Measurements from ENCODE around the gene UGCG.
"Not testable (repeated sequence)": the region's sequence is repeated elsewhere in the genome, so short reads cannot be mapped to it uniquely, and the experiment has no call there.

UGCG gene

GRCh38 chr9:111957856-111958631 is 61.4 kb downstream of the UGCG start:
- no peak for DNase-seq (ENCODE audit: extremely low read depth, insufficient read length)
- TF ChIP-seq CTCF (IDR thresholded peaks at IDR 0.05; ENCODE audit: insufficient read depth, low read length, poor library complexity, severe bottlenecking) = no peak
- H3K4me3 ChIP-seq (replicated peaks; ENCODE audit: low read depth, low read length) = no peak overlapping the region
- H3K36me3 ChIP-seq (ENCODE audit: control insufficient read depth, insufficient read depth, low read length) = no peaks in the 10 kb centered on the region
- no peaks in the 10 kb centered on the region for H3K27me3 ChIP-seq (replicated peaks; ENCODE audit: control insufficient read depth, insufficient read depth, low read length)

GRCh38 chr9:111959468-111960359 is 63.1 kb downstream of the UGCG start:
- DNase-seq (ENCODE audit: extremely low read depth, insufficient read length) = no peak
- Histone ChIP-seq H3K27me3 (replicated peaks; ENCODE audit: control insufficient read depth, insufficient read depth, low read length) (no peaks in the 10 kb centered on the region), H3K4me3 (replicated peaks; ENCODE audit: low read depth, low read length) (no peak overlapping the region), H3K36me3 (ENCODE audit: control insufficient read depth, insufficient read depth, low read length) (no peaks in the 10 kb centered on the region)
- TF ChIP-seq CTCF (IDR thresholded peaks at IDR 0.05; ENCODE audit: insufficient read depth, low read length, poor library complexity, severe bottlenecking) = no peak

GRCh38 chr9:111960485-111960884 is 63.9 kb downstream of the UGCG start:
- H3K27me3 ChIP-seq (replicated peaks; ENCODE audit: control insufficient read depth, insufficient read depth, low read length); H3K4me3 ChIP-seq (replicated peaks; ENCODE audit: low read depth, low read length); DNase-seq (ENCODE audit: extremely low read depth, insufficient read length); H3K36me3 ChIP-seq (ENCODE audit: control insufficient read depth, insufficient read depth, low read length): not testable (repeated sequence)

- Histone ChIP-seq H3K4me3 (replicated peaks; ENCODE audit: low read depth, low read length) (no peak overlapping the region), H3K36me3 (ENCODE audit: control insufficient read depth, insufficient read depth, low read length) (no peaks in the 10 kb centered on the region), H3K27me3 (replicated peaks; ENCODE audit: control insufficient read depth, insufficient read depth, low read length) (no peaks in the 10 kb centered on the region)
- no peak for DNase-seq (ENCODE audit: extremely low read depth, insufficient read length)
- no peak for TF ChIP-seq CTCF (IDR thresholded peaks at IDR 0.05; ENCODE audit: insufficient read depth, low read length, poor library complexity, severe bottlenecking)
These were observed 64.4 kb downstream of the UGCG start for GRCh38 chr9:111961009-111961408.

- no peaks in the 10 kb centered on the region for H3K27me3 ChIP-seq (replicated peaks; ENCODE audit: control insufficient read depth, insufficient read depth, low read length)
- H3K4me3 ChIP-seq (replicated peaks; ENCODE audit: low read depth, low read length) = no peak overlapping the region
- no peak for DNase-seq (ENCODE audit: extremely low read depth, insufficient read length)
- H3K36me3 ChIP-seq (ENCODE audit: control insufficient read depth, insufficient read depth, low read length) = no peaks in the 10 kb centered on the region
- no peak for TF ChIP-seq CTCF (IDR thresholded peaks at IDR 0.05; ENCODE audit: insufficient read depth, low read length, poor library complexity, severe bottlenecking)
These were observed 65.0 kb downstream of the UGCG start for GRCh38 chr9:111961575-111961974.

GRCh38 chr9:111962021-111962420 is 65.4 kb downstream of the UGCG start:
- no peak for TF ChIP-seq CTCF (IDR thresholded peaks at IDR 0.05; ENCODE audit: insufficient read depth, low read length, poor library complexity, severe bottlenecking)
- no peak for DNase-seq (ENCODE audit: extremely low read depth, insufficient read length)
- H3K36me3 ChIP-seq (ENCODE audit: control insufficient read depth, insufficient read depth, low read length) = no peaks in the 10 kb centered on the region
- H3K4me3 ChIP-seq (replicated peaks; ENCODE audit: low read depth, low read length) = no peak overlapping the region
- no peaks in the 10 kb centered on the region for H3K27me3 ChIP-seq (replicated peaks; ENCODE audit: control insufficient read depth, insufficient read depth, low read length)
